8988T (cell line): ENCODE results near the gene PROSER2.

Experiments used
- DNase-seq: peaks from one replicate; pipeline ENCODE4 v3.0.0; 2011

The PROSER2 gene

DNA sequence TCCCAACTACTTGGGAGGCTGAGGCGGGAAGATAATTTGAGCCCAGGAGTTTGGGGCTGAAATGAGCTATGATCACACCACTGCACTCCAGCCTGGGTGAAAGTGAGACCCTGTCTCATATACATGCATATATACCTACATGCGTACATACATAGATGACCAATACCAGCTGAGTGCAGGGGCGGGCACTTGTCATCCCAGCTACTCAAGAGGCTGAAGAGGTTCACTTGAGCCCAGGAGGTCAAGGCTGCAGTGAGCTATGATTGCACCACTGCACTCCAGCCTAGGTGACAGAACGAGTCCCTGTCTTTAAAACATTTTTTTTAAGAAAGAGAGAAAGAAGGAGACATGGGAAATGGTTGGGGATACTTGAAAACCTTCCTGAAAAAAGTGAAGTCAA is 17.4 kb upstream of the PROSER2 start:
- DNase-seq = no peak

DNA sequence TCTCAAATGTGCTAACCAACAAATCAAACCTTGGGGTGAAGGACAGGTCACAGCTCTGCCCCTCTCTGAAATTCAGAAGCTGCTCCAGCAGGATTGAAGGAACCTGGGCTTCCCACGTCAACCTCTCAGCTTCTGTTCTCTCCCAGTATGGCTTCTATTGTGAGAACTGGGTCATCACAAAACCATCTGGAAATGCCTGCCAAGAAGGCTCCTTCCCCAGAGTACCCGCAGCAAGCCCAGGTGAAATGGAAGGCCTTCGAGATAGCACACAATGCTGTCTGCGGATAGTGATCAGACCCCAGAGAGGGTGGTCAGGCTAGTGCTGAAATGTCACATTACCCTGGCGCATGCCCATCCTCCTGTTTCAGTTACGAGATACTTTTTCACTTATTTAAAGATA is 16.4 kb upstream of the PROSER2 start:
- no peak for DNase-seq

- no peak for DNase-seq
Observed at GRCh38 chr10:11808808-11809207, 14.3 kb upstream of the PROSER2 start.

DNA sequence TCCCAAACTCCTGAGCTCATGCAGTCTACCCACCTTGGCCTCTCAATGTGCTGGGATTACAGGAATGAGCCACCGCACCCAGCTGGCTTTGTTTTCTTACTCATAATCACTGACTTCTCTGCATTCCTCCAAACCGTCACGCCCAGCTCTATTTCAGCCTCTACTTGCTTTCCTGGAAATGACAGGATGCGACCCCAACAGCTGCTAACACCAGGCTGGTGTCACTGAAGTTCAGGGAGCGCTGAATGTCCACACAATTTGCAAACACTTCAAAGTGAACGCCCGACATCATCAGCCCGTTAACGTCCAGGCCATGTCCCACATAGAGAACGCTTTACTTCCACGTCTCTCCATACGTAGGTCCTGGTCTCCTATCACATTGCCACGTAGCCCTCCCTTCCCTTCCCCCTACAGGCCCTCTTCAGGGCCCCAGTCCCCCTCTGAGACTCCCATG is 12.8 kb upstream of the PROSER2 start:
- no peak for DNase-seq

- no peak for DNase-seq
Observed at GRCh38 chr10:11810973-11811372, 12.2 kb upstream of the PROSER2 start.

DNA sequence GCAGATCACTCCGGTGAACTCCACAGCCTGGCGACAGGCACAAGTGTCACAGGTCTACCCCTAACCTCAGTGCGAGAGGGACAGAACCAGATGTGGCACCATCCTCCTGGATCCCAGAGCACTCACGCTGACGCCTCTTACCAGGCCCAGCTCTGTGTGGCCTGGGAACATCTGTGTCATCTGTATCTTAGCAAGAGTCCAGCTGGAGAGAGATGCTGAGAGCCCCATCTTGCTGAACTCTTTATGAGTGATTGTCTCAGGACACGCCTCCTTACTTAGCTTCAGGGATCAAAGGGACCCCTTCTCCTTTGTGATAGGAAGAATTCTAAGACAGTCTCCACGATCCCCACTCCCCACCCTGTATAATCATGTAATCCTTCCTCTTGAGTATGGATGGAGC is 10.0 kb upstream of the PROSER2 start:
- DNase-seq = no peak

DNA sequence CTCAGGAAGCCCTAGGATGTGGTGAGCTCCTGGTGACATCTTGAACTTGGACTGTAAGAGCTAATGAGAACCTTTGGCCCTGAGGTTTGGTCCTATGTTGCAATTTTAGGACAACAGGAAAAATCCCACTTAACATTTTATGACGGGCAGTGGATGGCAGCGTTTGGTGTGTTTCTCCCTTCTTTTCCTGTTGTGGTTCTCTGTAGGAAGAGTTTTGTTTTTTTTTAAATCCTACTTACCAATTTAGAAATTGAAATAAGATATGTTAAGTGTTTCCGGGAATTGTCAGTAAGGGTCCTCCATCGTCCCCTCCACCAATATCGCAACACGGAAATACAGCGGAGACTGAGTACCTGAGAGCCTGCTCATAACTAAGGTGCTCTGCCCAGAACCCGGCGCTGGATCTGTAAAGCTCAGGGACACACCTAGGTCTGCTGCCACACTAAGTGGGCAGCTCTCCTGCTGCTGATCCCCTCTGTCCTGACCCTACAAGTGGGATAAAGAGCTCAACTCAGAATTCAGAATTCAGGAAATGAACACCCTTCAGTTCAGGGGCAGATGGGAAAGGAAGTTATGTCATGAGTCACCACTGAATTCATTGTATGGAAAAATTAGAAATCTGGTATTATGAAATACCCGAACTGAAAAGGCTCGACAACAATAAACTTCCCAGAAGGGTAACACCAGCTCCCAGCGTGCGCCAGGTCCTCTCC is 9.1 kb upstream of the PROSER2 start:
- DNase-seq = no peak

GRCh38 chr10:11819027-11819426 is 4.1 kb upstream of the PROSER2 start:
- no peak for DNase-seq

DNA sequence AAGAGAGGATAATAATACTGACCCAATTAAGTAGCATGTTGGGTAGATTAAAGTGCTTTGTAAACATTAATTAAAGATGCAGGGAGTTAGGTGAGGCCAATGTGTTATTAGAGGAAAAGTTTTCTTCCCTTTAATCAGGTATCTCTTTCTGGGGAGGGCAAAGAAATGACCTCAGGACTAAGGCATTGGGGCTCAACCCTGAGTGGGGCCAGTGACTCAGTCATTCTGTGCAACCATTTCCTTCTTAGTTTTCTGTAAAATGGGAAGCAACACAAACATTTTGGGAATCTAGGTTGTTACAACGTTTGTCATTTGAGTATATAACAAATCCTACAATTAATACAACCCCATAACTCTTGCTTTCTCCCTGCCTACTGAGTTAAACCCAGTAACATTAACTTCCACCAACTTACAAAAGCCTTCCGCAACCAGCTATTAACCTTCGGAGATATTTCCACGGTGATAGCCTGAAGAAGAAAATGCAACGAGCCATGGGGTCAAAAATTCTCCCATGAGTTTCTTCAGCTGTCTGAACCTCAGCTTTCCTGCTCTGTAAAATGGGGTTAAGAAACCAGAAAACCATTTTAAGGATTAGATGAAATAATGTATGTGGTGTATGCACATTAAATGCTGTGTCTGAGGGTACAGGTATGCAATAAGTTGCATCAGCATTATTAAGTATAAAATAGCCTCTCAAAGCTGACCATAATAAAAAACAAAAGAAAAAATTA is 965 bp upstream of the PROSER2 start:
- no peak for DNase-seq

DNA sequence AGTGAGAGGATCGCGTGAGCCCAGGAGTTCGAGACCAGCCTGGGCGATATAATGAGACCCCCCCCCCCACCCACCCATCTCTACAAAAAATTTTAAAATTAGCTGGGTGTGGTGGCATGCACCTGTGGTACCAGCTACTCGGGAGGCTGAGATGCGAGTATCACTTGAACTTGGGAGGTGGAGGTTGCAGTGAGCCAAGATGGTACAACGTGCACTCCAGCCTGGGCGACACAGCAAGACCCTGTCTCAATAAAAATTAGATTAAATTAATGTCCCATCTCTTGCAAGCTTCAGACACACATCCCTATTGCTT is 391 bp upstream of the PROSER2 start:
- DNase-seq = no peak

GRCh38 chr10:11823989-11824346 is 812 bp downstream of the PROSER2 start:
- no peak for DNase-seq

GRCh38 chr10:11824376-11824775 is 1.2 kb downstream of the PROSER2 start:
- DNase-seq = no peak

DNA sequence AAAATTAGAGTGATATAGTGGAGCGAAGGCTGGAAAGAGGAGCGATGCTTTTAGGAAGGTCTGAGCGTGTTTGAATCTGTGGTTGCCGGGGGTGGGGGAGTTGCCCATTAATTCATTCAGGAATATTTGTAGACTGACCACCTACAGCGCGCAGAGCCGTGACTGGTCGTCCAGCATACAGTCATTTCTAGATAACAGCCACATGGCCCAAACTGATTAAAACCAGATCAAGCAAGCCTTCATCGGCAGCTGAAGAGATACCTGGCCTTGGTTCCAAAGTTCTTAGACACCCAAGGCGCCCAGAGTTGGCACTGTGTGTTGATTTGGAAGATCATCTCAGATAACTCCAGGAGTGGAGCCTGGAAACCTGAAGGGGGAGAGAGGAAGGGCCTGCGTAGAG is 1.7 kb downstream of the PROSER2 start:
- peak; percentile 37 for DNase-seq

DNA sequence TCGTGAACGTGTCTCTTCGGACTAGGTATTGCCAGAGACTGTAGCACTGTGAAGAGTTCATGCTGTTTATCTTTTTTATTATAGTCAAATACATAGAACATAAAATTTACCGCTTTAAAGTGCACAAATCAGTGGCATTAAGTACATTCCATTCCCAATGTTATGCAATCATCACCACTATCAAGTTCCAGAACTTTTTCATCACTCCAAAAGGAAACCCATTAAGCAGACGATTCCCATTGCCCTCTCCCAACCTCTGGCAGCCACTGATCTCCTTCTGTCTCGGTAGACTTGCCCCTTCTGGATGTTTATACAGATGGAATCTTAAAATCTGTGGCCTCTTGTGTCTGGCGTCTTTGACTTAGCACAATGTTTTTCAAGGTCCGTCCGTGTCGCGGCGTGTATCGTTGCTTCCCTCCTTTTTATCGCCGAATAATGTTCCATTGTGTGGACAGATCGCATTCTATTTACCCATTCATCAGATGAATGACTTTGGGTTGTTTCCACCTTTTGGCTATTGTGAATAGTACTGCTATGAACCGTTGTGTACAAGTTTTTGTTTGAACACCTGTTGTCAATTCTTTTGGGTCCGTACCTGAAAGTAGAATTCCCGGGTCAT is 2.7 kb downstream of the PROSER2 start:
- no peak for DNase-seq

DNA sequence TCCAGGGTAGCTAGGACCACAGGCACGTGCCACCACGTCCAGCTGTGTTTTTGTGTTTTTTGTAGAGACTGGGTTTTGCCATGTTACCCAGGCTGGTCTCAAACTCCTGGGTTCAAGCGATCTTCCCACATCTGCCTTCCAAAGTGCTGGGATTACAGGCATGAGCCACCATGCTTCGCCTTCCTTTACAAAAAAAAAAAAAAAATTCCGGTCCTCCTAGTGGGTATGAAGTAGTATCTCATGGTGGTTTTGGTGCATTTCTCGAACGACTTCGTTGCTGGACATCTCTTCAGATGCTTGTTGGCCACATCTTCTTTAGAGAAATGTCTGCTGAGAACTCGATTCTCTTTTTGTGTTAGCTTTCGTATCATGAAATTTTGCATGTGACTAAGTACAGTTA is 3.9 kb downstream of the PROSER2 start:
- DNase-seq = no peak

GRCh38 chr10:11827414-11827813 is 4.3 kb downstream of the PROSER2 start:
- DNase-seq = no peak

- no peak for DNase-seq
Observed at GRCh38 chr10:11828682-11829284, 5.6 kb downstream of the PROSER2 start.

GRCh38 chr10:11830836-11831519 is 7.8 kb downstream of the PROSER2 start:
- DNase-seq = no peak

DNA sequence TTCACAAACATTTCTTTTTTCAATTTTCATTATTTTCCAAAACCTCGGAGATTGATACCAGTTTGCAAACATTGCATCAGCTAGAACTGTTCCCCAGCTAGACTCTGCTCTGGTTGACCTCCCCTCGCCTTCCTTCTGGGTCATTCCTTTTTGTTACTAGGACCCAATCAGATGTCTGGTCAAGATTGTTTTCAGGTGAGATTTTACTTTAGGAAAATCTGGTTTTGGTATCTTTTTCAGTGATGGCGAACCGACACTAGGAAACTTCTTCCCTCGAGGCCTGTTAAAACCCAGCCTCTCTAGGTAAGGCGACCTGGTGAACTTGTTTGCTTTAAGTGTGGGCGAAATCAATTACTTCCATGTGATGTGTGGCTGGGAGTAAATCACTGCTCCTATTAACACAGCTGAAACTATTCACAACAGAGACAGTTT is 8.4 kb downstream of the PROSER2 start:
- no peak for DNase-seq

- no peak for DNase-seq
Observed at GRCh38 chr10:11832042-11832441, 8.9 kb downstream of the PROSER2 start.

DNA sequence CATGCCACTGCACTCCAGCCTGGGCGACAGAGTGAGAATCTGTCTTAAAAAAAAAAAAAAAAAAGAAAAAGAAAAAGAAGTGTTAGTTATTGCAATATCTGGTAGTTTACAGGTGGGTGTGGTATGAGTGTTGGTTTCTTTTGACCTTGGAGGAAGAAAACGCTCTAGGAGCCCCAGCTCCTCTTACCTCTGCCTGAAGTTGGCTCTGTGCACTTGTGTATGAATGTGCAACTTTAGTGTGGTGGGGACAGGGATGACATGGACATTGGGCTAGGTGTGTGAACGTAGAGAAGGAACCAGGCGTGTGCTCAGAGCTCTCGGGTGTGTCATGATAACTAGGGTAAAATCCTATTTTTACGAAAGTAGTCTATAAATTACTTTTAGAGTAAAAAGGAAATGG is 11.9 kb downstream of the PROSER2 start:
- DNase-seq = no peak

- no peak for DNase-seq
Observed at GRCh38 chr10:11835704-11836103, 12.5 kb downstream of the PROSER2 start.
